Coronary artery (tissue), 2 donors: Measurements from ENCODE around the gene NBEA.
"Not testable (repeated sequence)": the region's sequence is repeated elsewhere in the genome, so short reads cannot be mapped to it uniquely, and the experiment has no call there.

Experiments used
- DNase-seq: peaks from one replicate; pipeline ENCODE4 v3.0.0-alpha.2; 2017; ENCODE audit warnings: low spot score
- H3K27ac ChIP-seq, 2 donors: fragments of 200-600 bp; sonication (generic); one replicate each; pipeline ENCODE4 v1.5.1; 2016 to 2019
- H3K4me3 ChIP-seq: fragments of 200-600 bp; sonication (generic); 2 replicates; pipeline ENCODE4 v1.5.1; 2016; ENCODE audit warnings: mild to moderate bottlenecking, moderate library complexity
- CTCF ChIP-seq: fragments of 200-600 bp; sonication (generic); IDR thresholded peaks from one replicate; pipeline ENCODE4 v1.5.1; 2019; ENCODE audit warnings: antibody characterized with exemption

The NBEA gene

DNA sequence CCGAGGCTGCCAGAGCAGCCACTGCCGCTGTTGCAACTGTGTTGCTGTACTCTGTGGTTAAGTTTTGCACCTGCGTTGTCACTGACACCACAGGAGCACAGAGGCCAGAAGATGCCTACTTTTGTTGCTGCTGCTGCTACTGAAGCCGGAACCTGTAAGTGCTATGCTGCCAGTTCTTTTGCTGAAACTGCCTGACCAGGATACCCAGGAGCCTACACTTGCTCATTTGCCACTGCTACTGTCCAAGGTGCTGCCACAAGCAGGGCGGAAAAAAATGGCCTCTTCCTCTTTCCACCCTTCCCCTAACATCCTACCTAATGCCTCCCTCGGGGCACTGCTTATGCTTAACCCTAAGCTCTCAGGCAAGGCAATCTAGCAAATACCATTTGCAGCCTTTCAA, 29.0 kb upstream of the NBEA start:
- TF ChIP-seq CTCF: no peak
- no peak for DNase-seq
- H3K4me3 ChIP-seq: no peak overlapping the region
- no peak overlapping the region for H3K27ac ChIP-seq

GRCh38 chr13:34914416-34914815, 27.7 kb upstream of the NBEA start:
- no peak overlapping the region for H3K27ac ChIP-seq
- TF ChIP-seq CTCF: no peak
- H3K4me3 ChIP-seq: no peak overlapping the region
- no peak for DNase-seq

- DNase-seq: no peak
- no peak for TF ChIP-seq CTCF
- no peak overlapping the region for H3K4me3 ChIP-seq
- no peak overlapping the region for H3K27ac ChIP-seq
These were observed 15.6 kb upstream of the NBEA start for GRCh38 chr13:34926508-34926907.

DNA sequence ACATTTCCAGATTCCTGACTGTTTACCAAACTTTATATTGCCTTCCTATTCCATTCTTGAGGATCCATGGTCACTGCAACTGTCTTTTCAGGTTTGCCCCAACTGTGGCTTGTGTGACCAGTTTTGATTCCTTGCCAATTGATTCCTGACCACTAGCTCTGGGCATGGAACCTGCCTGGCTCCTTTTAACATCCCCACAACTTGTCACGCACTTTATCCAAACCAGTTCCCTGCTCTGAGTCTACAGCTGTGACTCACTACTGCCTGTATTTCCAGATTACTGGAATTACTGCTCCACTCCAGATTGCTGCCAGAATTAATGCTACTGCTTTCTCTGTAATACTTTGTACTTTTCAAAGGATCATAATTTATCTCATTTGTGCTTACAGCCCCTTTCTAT, 13.4 kb upstream of the NBEA start:
- H3K27ac ChIP-seq, H3K4me3 ChIP-seq, DNase-seq: not testable (repeated sequence)

DNA sequence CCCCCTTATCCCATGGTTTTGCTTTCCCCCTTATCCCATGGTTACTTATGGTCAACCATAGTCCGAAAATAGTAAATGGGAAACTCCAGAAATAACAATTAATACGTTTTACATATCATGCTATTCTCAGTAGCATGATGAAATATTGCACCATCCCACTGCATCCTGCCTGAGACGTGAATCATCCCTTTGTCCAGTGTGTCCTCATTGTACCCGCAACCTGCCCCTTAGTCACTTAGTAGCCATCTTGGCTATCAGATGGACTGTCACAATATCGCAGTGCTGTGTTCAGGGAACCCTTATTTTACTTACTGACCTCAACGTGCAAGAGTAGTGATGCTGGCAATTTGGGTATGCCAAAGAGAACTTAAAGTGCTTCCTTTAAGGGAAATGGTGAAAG, 10.5 kb upstream of the NBEA start:
- no peak for TF ChIP-seq CTCF
- DNase-seq: no peak
- H3K27ac ChIP-seq: no peak overlapping the region
- no peak overlapping the region for H3K4me3 ChIP-seq

DNA sequence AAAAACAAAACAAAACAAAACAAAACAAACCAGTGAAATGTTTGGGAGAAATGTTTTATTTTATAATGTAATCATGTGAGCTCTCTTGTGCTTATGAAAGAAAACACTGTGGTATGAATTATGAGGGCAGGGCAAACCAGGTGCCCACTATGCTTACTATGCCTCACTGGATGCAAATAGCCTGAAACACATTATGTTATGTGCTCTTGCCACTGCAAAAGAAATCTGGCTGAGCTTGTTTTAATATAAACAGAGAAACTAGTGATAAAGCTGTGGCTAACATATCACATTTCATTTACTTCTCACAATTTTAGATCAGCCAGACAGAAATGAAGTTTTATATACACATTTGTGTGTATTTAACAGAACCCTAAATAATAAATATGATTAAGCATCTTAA, 8.7 kb upstream of the NBEA start:
- no peak for DNase-seq
- TF ChIP-seq CTCF: no peak
- H3K4me3 ChIP-seq: no peak overlapping the region
- no peak overlapping the region for H3K27ac ChIP-seq

DNA sequence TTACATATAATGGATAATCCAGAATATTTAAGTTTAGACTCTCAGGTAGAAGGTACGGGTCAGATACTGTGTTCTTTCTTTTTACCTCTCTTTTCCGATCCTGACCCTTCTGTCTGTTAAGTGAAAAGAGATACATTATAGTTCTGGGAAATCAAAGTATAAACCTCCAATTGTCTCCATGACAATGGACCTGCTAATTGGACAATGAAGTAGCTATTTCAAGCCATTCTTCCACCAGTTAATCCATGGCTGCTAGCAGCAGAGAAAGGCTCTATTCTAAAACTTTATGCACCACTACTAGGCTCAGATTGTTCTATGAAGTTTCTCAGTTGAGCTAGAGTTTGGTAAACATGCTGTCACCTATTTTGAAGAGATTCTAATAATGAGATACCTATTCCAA, 8.3 kb upstream of the NBEA start:
- Histone ChIP-seq H3K4me3 (no peak overlapping the region), H3K27ac (no peak overlapping the region)
- no peak for DNase-seq
- TF ChIP-seq CTCF: no peak

DNA sequence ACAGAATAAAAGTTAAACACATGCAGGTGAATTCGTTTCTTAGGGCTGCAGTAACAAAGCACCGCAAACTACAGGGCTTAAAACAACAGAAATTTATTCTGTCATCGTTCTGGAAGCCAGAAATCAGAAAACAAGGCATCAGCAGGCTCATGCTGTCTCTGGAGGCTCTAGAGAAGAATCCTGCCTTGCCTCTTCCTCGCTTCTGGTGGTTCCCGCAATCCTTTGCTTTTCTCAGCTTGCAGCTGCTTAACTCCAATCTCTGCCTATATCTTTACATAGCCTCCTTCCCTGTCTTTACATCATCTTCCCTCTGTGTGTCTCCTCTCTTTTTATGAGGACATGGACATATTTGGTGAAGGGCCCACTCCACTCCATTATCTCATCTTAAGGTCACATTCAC, 6.2 kb upstream of the NBEA start:
- H3K27ac ChIP-seq: no peak overlapping the region
- no peak for TF ChIP-seq CTCF
- DNase-seq: no peak
- H3K4me3 ChIP-seq: no peak overlapping the region
